IMR-90 (cell line): ENCODE results near the gene IZUMO2. TPM values are rescaled to one million over a fixed set of nuclear protein-coding genes. Genes with fewer than 3 reads are reported as not detected.

ENCODE experiments used
- ATAC-seq: fragments of 200-7000 bp; cut with Tn5 transposase; 2 replicates; pipeline ENCODE4 v1.9.1; 2020; ENCODE audit warnings: low read depth, mild to moderate bottlenecking, moderate library complexity
- BruUV-seq: library from RNA; stranded (reverse); fragments of 400-500 nt; replicated peaks from 2 replicates; lab custom pipeline; 2021; lab: Mats Ljungman, UMichigan
- CTCF ChIA-PET: fragments of 300-600 bp; formaldehyde crosslinking; extraction: SDS; loops from one replicate; lab custom pipeline; 2021; ENCODE audit warnings: antibody characterized with exemption; lab: Yijun Ruan, JAX
- POLR2A ChIA-PET: fragments of 300-600 bp; sonication (Branson Sonifier 250); formaldehyde crosslinking; loops from one replicate; lab custom pipeline; 2022; ENCODE audit warnings: antibody characterized with exemption; ENCODE audit not compliant: unreplicated experiment; lab: Charles Lee
- DNase-seq: peaks from one replicate; pipeline ENCODE4 v3.0.0; 2013
- H2AFZ ChIP-seq: replicated peaks from 2 replicates; pipeline ENCODE3; 2013; ENCODE audit warnings: low read length, mild to moderate bottlenecking; ENCODE audit not compliant: poor library complexity
- H2AK5ac ChIP-seq: 2 replicates; pipeline ENCODE4 v1.6.1; 2013; ENCODE audit warnings: low read depth, low read length, inconsistent platforms
- H2AK9ac ChIP-seq: replicated peaks from 2 replicates; pipeline ENCODE3; 2013; ENCODE audit warnings: mild to moderate bottlenecking, low read depth, low read length, moderate library complexity; ENCODE audit not compliant: poor library complexity
- H2BK120ac ChIP-seq: 2 replicates; pipeline ENCODE4 v1.6.1; 2013; ENCODE audit warnings: low read depth, low read length, inconsistent platforms
- H2BK15ac ChIP-seq: 3 replicates; pipeline ENCODE4 v1.6.1; 2013; ENCODE audit warnings: low read depth, low read length, inconsistent platforms
- H2BK20ac ChIP-seq: 2 replicates; pipeline ENCODE4 v1.6.1; 2013; ENCODE audit warnings: low read depth, mild to moderate bottlenecking, inconsistent platforms, low read length, moderate library complexity
- H2BK5ac ChIP-seq: 2 replicates; pipeline ENCODE4 v1.6.1; 2013; ENCODE audit warnings: mild to moderate bottlenecking, low read depth, low read length, inconsistent platforms; ENCODE audit not compliant: poor library complexity, severe bottlenecking
- H3K14ac ChIP-seq: replicated peaks from 2 replicates; pipeline ENCODE4 v1.6.1; 2013; ENCODE audit warnings: low read depth, low read length, inconsistent platforms
- H3K18ac ChIP-seq: 2 replicates; pipeline ENCODE4 v1.6.1; 2013; ENCODE audit warnings: low read depth, low read length, control low read depth
- H3K23ac ChIP-seq: 2 replicates; pipeline ENCODE4 v1.6.1; 2013; ENCODE audit warnings: low read depth, low read length, inconsistent platforms
- H3K27ac ChIP-seq: 2 replicates; pipeline ENCODE4 v1.5.1; 2013; ENCODE audit warnings: mild to moderate bottlenecking, control low read depth, low read length; ENCODE audit not compliant: insufficient read depth
- H3K27me3 ChIP-seq: 2 replicates; pipeline ENCODE4 v1.6.1; 2013; ENCODE audit warnings: low read length; ENCODE audit not compliant: control insufficient read depth, insufficient read depth
- H3K36me3 ChIP-seq: 2 replicates; pipeline ENCODE4 v1.6.1; 2013; ENCODE audit warnings: low read length, mixed read lengths; ENCODE audit not compliant: control insufficient read depth, insufficient read depth
- H3K4ac ChIP-seq: 2 replicates; pipeline ENCODE4 v1.6.1; 2013; ENCODE audit warnings: low read depth, low read length, inconsistent platforms
- H3K4me1 ChIP-seq: 2 replicates; pipeline ENCODE4 v1.6.1; 2013; ENCODE audit warnings: low read length, mixed read lengths; ENCODE audit not compliant: control insufficient read depth, insufficient read depth
- H3K4me2 ChIP-seq: 2 replicates; pipeline ENCODE4 v1.6.1; 2013; ENCODE audit warnings: low read depth, mild to moderate bottlenecking, control low read depth, low read length, moderate library complexity
- H3K4me3 ChIP-seq: 2 replicates; pipeline ENCODE4 v1.5.1; 2013; ENCODE audit warnings: low read depth, mild to moderate bottlenecking, control low read depth, low read length, moderate library complexity; ENCODE audit not compliant: insufficient read depth
- H3K56ac ChIP-seq: 2 replicates; pipeline ENCODE4 v1.6.1; 2013; ENCODE audit warnings: low read length, inconsistent platforms; ENCODE audit not compliant: insufficient read depth; ENCODE audit errors: extremely low read depth
- H3K79me1 ChIP-seq, 2 experiments: 2 replicates each; pipeline ENCODE4 v1.6.1; 2013; ENCODE audit warnings: low read length in 2 of 2, inconsistent platforms in 1 of 2, low read depth in 1 of 2
- H3K9ac ChIP-seq: 2 replicates; pipeline ENCODE4 v1.6.1; 2013; ENCODE audit warnings: low read depth, low read length, control low read depth
- H3K9me1 ChIP-seq: 2 replicates; pipeline ENCODE4 v1.6.1; 2013; ENCODE audit warnings: low read length, inconsistent platforms; ENCODE audit not compliant: insufficient read depth
- H3K9me3 ChIP-seq: 2 replicates; pipeline ENCODE4 v1.6.1; 2013; ENCODE audit warnings: low read length; ENCODE audit not compliant: control insufficient read depth, insufficient read depth
- H4K20me1 ChIP-seq: 2 replicates; pipeline ENCODE4 v1.6.1; 2013; ENCODE audit warnings: low read length, inconsistent platforms; ENCODE audit not compliant: insufficient read depth
- H4K5ac ChIP-seq: 2 replicates; pipeline ENCODE4 v1.6.1; 2013; ENCODE audit warnings: mild to moderate bottlenecking, low read depth, low read length, control low read depth
- H4K8ac ChIP-seq, 2 experiments: 2 replicates each; pipeline ENCODE4 v1.6.1; 2013; ENCODE audit warnings: low read depth in 2 of 2, low read length in 2 of 2, control low read depth in 1 of 2, inconsistent platforms in 1 of 2
- H4K91ac ChIP-seq: 2 replicates; pipeline ENCODE4 v1.6.1; 2013; ENCODE audit warnings: low read depth, low read length, inconsistent platforms; ENCODE audit not compliant: insufficient read depth
- CEBPB ChIP-seq: IDR thresholded peaks from 2 replicates; pipeline ENCODE4 v1.6.1; 2012; ENCODE audit warnings: low read depth, low read length, improper control_type of control experiment
- MAFK ChIP-seq: IDR thresholded peaks from 2 replicates; pipeline ENCODE4 v1.6.1; 2012; ENCODE audit warnings: low read depth, low read length, improper control_type of control experiment
- WGBS, 2 experiments: methylation state at CpG; one replicate each; pipeline versions ENCODE4 v1.1.5 to v1.1.7; 2013; ENCODE audit warnings: missing lambda C conversion rate in 2 of 2; ENCODE audit not compliant: insufficient read length in 1 of 2; ENCODE audit errors: extremely low coverage in 2 of 2; 5-methylcytosine and 5-hydroxymethylcytosine counted together
- dilution Hi-C: fragments of 300-500 bp; cut with HindIII; formaldehyde crosslinking; loops from one replicate; pipeline ENCODE4 v1.14.3; 2018; ENCODE audit warnings: low sequenced_read_pairs; ENCODE audit not compliant: unreplicated experiment
- in situ Hi-C: fragments of 300-500 bp; cut with MboI; formaldehyde crosslinking; loops from 3 replicates; pipeline ENCODE4 v1.14.3; 2019; ENCODE audit warnings: low sequenced_read_pairs, inconsistent platforms, mixed read lengths
- intact Hi-C: fragments of 100-400 bp; cut with micrococcal nuclease; formaldehyde crosslinking; loops from 2 replicates; pipeline ENCODE4 v1.10.0; 2022
- polyA plus RNA-seq, 3 experiments: library from polyadenylated mRNA; depleted of rRNA; stranded (reverse); fragments of >200 nt; gene quantifications; 2 replicates each; pipeline ENCODE4 v1.2.3, GENCODE V29; 2012; ENCODE audit warnings: low replicate concordance in 1 of 3
- total RNA-seq: library from RNA; depleted of rRNA; stranded (reverse); fragments of >200 nt; gene quantifications from 2 replicates; pipeline ENCODE4 v1.2.3, GENCODE V29; 2012
- TF ChIP-seq, protein P1 (sequence below): fragments of 150-350 bp; IDR thresholded peaks from 2 replicates; pipeline ENCODE4 v1.6.1; 2016; ENCODE audit warnings: low read depth, mild to moderate bottlenecking, low read length, moderate library complexity, borderline replicate concordance

The IZUMO2 gene
- total and polyA plus RNA-seq, 2 of the 4 experiments (the other 2 are of a cell fraction), result not detected

DNA sequence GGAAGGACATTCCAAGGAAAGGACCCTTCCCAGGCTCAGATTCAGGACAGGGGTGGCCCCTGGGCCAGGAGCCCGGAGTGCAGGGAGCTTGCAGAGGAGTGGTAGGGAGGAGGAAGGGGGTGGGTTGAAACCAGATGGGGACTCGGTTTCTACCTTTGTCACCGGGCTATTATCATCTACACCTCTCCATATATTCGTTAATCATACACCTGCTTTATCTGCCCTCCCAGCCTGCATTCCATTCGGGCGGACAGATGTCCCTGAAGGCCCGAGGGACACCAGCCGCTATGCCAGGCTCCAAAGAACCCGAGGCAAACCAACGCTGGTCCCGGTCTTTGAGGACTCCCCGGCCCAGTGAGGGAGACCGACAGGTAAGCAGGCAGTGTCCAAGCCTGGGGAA lies 24.9 kb upstream of the IZUMO2 start:
- dilution Hi-C loops, result no loop called here
- no TSS peak for BruUV-seq
- POLR2A ChIA-PET, result no interaction called here
- Histone ChIP-seq H3K27me3 (no peaks in the 10 kb centered on the region), H2BK120ac (no peak overlapping the region), H4K91ac (no peak overlapping the region), H3K27ac (no peak overlapping the region), H3K4me2 (no peak overlapping the region), H2BK5ac (no peak overlapping the region), H4K20me1 (no peaks in the 10 kb centered on the region), H4K5ac (no peak overlapping the region), H2AK5ac (no peak overlapping the region), H3K18ac (no peak overlapping the region), H3K9me1 (no peaks in the 10 kb centered on the region), H3K23ac (no peak overlapping the region), H3K79me1 (no peaks in the 10 kb centered on the region), H3K14ac (no peak overlapping the region), H3K4ac (no peak overlapping the region), H3K4me1 (no peaks in the 10 kb centered on the region), H3K9me3 (peaks cover 8% of the 10 kb centered on the region), H3K56ac (no peak overlapping the region), H3K36me3 (no peaks in the 10 kb centered on the region), H3K9ac (no peak overlapping the region), H3K4me3 (no peak overlapping the region), H2BK15ac (no peak overlapping the region), H2BK20ac (no peak overlapping the region), H4K8ac (no peak overlapping the region), H2AFZ (no peak overlapping the region), H2AK9ac (no peak overlapping the region)
- no peak for ATAC-seq
- no peak for DNase-seq
- in situ Hi-C loops, result no loop called here
- intact Hi-C loops, result no loop called here
- CTCF ChIA-PET, result no interaction called here
- WGBS, 2 experiments, result 66% methylated on average over 4 of the region's 13 CpGs; no CpG with 5 or more reads in 1 of the 2 experiments
- TF ChIP-seq, protein P1, sequence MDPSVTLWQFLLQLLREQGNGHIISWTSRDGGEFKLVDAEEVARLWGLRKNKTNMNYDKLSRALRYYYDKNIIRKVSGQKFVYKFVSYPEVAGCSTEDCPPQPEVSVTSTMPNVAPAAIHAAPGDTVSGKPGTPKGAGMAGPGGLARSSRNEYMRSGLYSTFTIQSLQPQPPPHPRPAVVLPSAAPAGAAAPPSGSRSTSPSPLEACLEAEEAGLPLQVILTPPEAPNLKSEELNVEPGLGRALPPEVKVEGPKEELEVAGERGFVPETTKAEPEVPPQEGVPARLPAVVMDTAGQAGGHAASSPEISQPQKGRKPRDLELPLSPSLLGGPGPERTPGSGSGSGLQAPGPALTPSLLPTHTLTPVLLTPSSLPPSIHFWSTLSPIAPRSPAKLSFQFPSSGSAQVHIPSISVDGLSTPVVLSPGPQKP, result no peak
- TF ChIP-seq MAFK, result no peak
- TF ChIP-seq CEBPB, result no peak
